Heart left ventricle (tissue), 16 donors: ENCODE data around the gene WRAP73. TPM values are rescaled to one million over a fixed set of nuclear protein-coding genes. Genes with fewer than 3 reads are reported as not detected.
A peak's percentile ranks its signal among the peaks of the same experiment; 100 is the strongest.

Experiments
- ATAC-seq, 4 donors: fragments of 200-7000 bp; cut with Tn5 transposase; one replicate each; pipeline ENCODE4 v1.9.1; 2020 to 2022; ENCODE audit warnings: moderate library complexity in 4 of 4, mild to moderate bottlenecking in 3 of 4, moderate number of reproducible peaks in 1 of 4
- DNase-seq, 5 donors: peaks; one replicate each; pipeline ENCODE4 v3.0.0-alpha.2; 2020
- H3K27ac ChIP-seq, 12 donors: fragments of 200-600 bp; sonication (generic) in 4 of 12; one replicate each; pipeline versions ENCODE4 v1.5.0 to v1.8.0; 2016 to 2022; ENCODE audit warnings: mild to moderate bottlenecking in 2 of 12
- H3K27me3 ChIP-seq, 9 donors: fragments of 200-600 bp; sonication (generic) in 2 of 9; one replicate each; pipeline versions ENCODE4 v1.5.1 to v1.8.0; 2016 to 2022; ENCODE audit warnings: mild to moderate bottlenecking in 3 of 9
- H3K36me3 ChIP-seq, 9 donors: fragments of 200-600 bp; sonication (generic) in 2 of 9; one replicate each; pipeline versions ENCODE4 v1.5.0 to v1.8.0; 2018 to 2022; ENCODE audit warnings: mild to moderate bottlenecking in 2 of 9
- H3K4me1 ChIP-seq, 12 donors: fragments of 200-600 bp; sonication (generic) in 4 of 12; one replicate each; pipeline versions ENCODE4 v1.5.0 to v1.8.0; 2016 to 2022; ENCODE audit warnings: mild to moderate bottlenecking in 3 of 12
- H3K4me3 ChIP-seq, 12 donors: fragments of 200-600 bp; sonication (generic) in 4 of 12; one replicate each; pipeline versions ENCODE4 v1.5.0 to v1.8.0; 2017 to 2022; ENCODE audit warnings: mild to moderate bottlenecking in 9 of 12, moderate library complexity in 4 of 12
- H3K9me3 ChIP-seq, 12 donors: fragments of 200-600 bp; sonication (generic) in 4 of 12; one replicate each; pipeline versions ENCODE4 v1.5.0 to v1.8.0; 2016 to 2022; ENCODE audit warnings: mild to moderate bottlenecking in 1 of 12
- POLR2A ChIP-seq, 2 donors: fragments of 450-650 bp; IDR thresholded peaks; one replicate each; pipeline ENCODE4 v1.6.1; 2017; ENCODE audit warnings: antibody characterized with exemption in 2 of 2, mild to moderate bottlenecking in 2 of 2, moderate library complexity in 2 of 2
- WGBS, 4 donors: extraction: QIAGEN DNeasy Blood & Tissue Kit in 2 of 4; methylation state at CpG; one replicate each; pipeline versions ENCODE4 v1.1.5 to v1.1.7; 2013 to 2018; 5-methylcytosine and 5-hydroxymethylcytosine counted together
- intact Hi-C, 10 donors: fragments of 100-400 bp; cut with DNase I; formaldehyde crosslinking; loops; one replicate each; pipeline versions ENCODE4 v1.11.1 to v1.14.2; 2022
- polyA plus RNA-seq, 2 donors: library from polyadenylated mRNA; stranded (reverse); fragments of 200-250 nt; gene quantifications; one replicate each; pipeline ENCODE4 v1.2.3, GENCODE V29; 2013
- total RNA-seq, 9 donors: library from RNA; depleted of rRNA in 2 of 9; stranded (reverse); fragments of >200 nt in 2 of 9; fragmentation: NEBNext Ultra II Directional in 3 of 9; extraction: Animal tissue kit (Norgen Biotek cat#: 25700) in 3 of 9; gene quantifications; one replicate each; pipeline versions ENCODE4 v1.1.0 to v1.2.4, GENCODE V29; 2016 to 2023
- TF ChIP-seq, protein P1 (sequence below), 12 donors: fragments of 200-600 bp; sonication (generic) in 4 of 12; IDR thresholded peaks; one replicate each; pipeline versions ENCODE4 v1.5.0 to v1.8.0; 2018 to 2022; ENCODE audit warnings: antibody characterized with exemption in 12 of 12, mild to moderate bottlenecking in 5 of 12
- donor health status: ischemic (EF 13 %, LVEDD 7.1; RV severe dilation, severe dysfunction).
- donor health status: healthy with polysubstance abuse.
- donor health status: DM: no; HTN: yes; CAD: no.
- donor health status: DM: no; HTN: no; CAD: no.
- donor health status: ischemic (EF 25% LVEDD 6.9; RV normal size, moderate dysfunction).
- donor health status: ischemic (EF 25% LVEDD 5.7; RV mildly dilated, moderate dysfunction).
- donor health status: healthy.
- donor health status: DM: yes; HTN: yes; CAD: no.
- donor health status: ischemic (EF 35%, LVEDD 5.7; RV mildly dilated, moderate dysfunction).
- donor health status: nonischemic (EF 11% LVEDD 7.7; RV severe dilation, severe dysfunction).
- donor health status: DM: yes; HTN: yes; CAD: no.
- donor health status: PGD.
- donor health status: ischemic (EF 29% LVEDD 5.4; RV normal size, mild dysfunction).
- donor health status: nonischemic (EF 23%, LVEDD 6.1; RV moderate dilation, normal function).

WRAP73 gene
- total and polyA plus RNA-seq, 11 donors = 8.5 to 21.6 (median 11.3) TPM

DNA sequence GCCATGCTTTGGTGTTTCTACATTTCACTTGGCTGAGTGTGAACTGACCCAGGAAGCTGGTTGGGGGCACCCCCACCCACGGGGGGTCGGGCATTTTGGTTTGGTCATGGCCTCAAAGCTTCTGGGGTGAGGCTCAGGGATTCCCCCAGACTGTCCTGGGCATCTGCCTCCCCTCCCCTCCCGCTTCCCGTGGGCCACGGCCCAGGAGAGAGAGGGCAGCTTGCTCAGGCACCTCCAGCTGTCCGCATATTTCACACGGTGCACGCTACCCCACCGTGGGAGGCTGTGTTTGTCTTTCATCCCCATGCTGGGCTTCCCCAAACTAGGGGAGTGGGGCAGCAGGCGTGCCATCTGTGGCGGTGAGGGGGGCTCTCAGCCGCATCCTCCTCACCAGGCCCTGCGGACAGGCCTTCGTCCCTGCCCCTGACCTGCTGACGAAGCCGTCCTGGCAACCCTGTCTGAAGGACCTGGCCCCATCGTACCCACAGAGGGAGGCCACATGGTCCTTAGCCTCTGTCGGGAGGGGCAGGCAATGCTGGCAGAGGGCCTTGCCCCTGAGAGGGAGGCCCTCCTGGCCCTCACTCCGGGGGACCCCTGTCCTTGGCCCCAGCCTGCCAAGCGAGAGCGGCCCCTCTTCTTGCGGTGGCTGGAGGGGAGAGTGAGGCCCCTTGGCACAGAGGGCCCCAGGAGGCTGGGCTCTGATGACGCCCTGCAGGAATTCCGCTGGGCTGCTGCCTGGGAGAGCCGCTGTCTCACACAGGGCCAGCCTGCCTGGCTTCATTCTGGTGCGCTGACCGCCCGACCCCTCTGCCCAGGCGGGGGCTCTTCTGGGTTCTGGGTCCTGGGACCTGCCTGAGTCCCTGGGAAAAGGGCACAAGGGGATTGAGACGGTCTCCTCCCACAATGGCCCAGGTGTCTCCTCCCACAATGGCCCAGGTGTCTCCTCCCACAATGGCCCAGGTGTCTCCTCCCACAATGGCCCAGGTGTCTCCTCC lies 24.5 kb upstream of the WRAP73 start:
- DNase-seq = peak in 2 of 5 donors; percentile 10 to 54
- peaks cover 0 to 27% (median 0%) of the 10 kb centered on the region in 12 donors for H3K4me1 ChIP-seq
- intact Hi-C loops = no loop called here
- H3K27ac ChIP-seq = no peak overlapping the region
- peaks cover 0 to 21% (median 0%) of the 10 kb centered on the region in 9 donors for H3K27me3 ChIP-seq
- H3K36me3 ChIP-seq = no peaks in the 10 kb centered on the region
- H3K9me3 ChIP-seq = no peaks in the 10 kb centered on the region
- no peak for ATAC-seq
- 59 to 72% (median 67%) methylated on average over 17 to 30 of the region's 30 CpGs for WGBS, 4 donors
- no peak for TF ChIP-seq POLR2A (IDR thresholded peaks at IDR 0.05)
- TF ChIP-seq, protein P1, sequence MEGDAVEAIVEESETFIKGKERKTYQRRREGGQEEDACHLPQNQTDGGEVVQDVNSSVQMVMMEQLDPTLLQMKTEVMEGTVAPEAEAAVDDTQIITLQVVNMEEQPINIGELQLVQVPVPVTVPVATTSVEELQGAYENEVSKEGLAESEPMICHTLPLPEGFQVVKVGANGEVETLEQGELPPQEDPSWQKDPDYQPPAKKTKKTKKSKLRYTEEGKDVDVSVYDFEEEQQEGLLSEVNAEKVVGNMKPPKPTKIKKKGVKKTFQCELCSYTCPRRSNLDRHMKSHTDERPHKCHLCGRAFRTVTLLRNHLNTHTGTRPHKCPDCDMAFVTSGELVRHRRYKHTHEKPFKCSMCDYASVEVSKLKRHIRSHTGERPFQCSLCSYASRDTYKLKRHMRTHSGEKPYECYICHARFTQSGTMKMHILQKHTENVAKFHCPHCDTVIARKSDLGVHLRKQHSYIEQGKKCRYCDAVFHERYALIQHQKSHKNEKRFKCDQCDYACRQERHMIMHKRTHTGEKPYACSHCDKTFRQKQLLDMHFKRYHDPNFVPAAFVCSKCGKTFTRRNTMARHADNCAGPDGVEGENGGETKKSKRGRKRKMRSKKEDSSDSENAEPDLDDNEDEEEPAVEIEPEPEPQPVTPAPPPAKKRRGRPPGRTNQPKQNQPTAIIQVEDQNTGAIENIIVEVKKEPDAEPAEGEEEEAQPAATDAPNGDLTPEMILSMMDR (IDR thresholded peaks at IDR 0.05) = no peak
- H3K4me3 ChIP-seq = no peak overlapping the region

DNA sequence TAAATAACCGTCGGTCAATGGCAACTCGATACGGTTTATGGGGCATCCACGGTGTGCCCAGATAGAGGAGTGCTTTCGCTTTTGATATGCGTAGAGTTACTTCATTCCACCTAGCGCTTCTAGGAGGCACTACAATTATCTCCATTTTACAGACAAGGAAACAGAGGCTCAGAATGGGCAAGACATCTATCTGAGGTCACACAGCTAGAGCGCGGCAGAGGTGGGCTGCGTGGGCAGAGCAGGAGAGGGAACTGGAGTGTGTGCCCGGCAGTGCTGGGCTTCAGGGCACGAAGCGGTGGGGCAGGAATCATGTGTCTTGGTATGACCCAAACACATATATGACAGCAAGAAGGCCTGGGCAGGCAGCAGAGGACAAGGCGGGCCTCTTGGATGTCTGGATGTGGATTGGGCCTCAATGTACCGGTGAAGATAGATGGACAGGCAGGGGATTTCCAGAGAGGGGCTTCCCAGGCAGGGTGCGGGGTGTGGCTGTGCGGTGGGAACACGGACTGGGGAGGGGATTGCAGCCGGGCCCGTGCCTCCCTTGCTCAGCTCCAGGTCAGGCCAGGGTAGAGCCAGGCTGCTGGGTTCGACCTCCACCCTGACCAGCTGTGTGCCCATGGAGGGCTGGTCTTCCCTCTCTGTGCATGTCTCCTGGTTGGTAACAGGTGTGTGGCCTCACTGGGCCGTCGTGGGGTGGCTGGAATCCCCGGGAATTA lies 23.6 kb upstream of the WRAP73 start:
- DNase-seq (peak in 3 of 5 donors; percentile 8 to 55 (median 10)), ATAC-seq (no peak)
- peaks cover 0 to 22% (median 0%) of the 10 kb centered on the region in 9 donors for H3K27me3 ChIP-seq
- intact Hi-C loops = no loop called here
- H3K4me1 ChIP-seq = peaks cover 0 to 27% (median 7%) of the 10 kb centered on the region in 12 donors
- 86 to 92% (median 91%) methylated on average over 22 to 25 of the region's 25 CpGs for WGBS, 4 donors
- no peaks in the 10 kb centered on the region for H3K9me3 ChIP-seq
- no peak overlapping the region for H3K27ac ChIP-seq
- TF ChIP-seq, protein P1 (IDR thresholded peaks at IDR 0.05) = no peak
- TF ChIP-seq POLR2A (IDR thresholded peaks at IDR 0.05) = no peak
- no peak overlapping the region for H3K4me3 ChIP-seq
- no peaks in the 10 kb centered on the region for H3K36me3 ChIP-seq

DNA sequence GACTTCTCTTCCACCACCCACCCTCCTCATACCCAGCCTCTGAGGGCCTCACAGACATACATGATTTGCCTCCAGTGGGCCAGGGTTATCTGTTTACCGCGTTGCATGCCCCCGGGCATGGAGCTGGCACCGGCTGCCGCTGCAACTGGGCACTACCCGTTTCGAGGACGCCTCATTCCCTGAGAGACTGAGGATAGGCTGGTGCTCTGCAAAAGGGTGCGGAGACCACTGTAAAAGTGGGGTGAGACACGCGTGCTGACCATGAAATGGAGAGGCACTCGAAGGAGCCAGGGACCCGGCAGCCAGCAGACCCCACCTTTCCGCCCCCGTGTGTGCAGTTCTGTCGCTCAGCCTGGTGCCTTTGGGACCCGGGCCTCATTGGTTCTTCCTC lies 23.1 kb upstream of the WRAP73 start:
- Histone ChIP-seq H3K9me3 (no peaks in the 10 kb centered on the region), H3K27ac (no peak overlapping the region), H3K27me3 (peaks cover 0 to 22% (median 0%) of the 10 kb centered on the region in 9 donors), H3K4me1 (peaks cover 0 to 22% (median 7%) of the 10 kb centered on the region in 12 donors), H3K36me3 (no peaks in the 10 kb centered on the region), H3K4me3 (no peak overlapping the region)
- WGBS, 4 donors = 84 to 88% (median 86%) methylated on average over 13 to 17 of the region's 17 CpGs
- ATAC-seq = no peak
- TF ChIP-seq, protein P1 (IDR thresholded peaks at IDR 0.05) = no peak
- TF ChIP-seq POLR2A (IDR thresholded peaks at IDR 0.05) = no peak
- peak in 2 of 5 donors; percentile 22 to 26 for DNase-seq
- intact Hi-C loops = no loop called here
